Measurements from ENCODE around the gene CA6.
"Not testable (repeated sequence)": the region's sequence is repeated elsewhere in the genome, so short reads cannot be mapped to it uniquely, and the experiment has no call there.

DNA sequence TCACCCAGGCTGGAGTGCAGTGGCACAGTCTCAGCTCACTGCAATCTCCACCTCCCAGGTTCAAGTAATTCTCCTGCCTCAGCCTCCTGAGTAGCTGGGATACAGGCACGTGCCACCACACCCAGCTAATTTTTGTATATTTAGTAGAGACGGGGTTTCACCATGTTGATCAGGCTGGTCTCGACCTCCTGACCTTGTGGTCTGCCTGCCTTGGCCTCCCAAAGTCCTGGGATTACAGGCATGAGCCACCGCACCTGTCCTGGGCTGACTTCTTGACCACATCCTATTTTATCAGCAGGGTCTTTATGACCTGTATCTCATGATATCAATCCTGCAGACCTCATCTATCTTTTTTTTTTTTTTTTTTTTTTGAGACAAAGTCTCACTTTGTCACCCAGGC is 45.0 kb upstream of the CA6 start:
- TF ChIP-seq, protein P1, sequence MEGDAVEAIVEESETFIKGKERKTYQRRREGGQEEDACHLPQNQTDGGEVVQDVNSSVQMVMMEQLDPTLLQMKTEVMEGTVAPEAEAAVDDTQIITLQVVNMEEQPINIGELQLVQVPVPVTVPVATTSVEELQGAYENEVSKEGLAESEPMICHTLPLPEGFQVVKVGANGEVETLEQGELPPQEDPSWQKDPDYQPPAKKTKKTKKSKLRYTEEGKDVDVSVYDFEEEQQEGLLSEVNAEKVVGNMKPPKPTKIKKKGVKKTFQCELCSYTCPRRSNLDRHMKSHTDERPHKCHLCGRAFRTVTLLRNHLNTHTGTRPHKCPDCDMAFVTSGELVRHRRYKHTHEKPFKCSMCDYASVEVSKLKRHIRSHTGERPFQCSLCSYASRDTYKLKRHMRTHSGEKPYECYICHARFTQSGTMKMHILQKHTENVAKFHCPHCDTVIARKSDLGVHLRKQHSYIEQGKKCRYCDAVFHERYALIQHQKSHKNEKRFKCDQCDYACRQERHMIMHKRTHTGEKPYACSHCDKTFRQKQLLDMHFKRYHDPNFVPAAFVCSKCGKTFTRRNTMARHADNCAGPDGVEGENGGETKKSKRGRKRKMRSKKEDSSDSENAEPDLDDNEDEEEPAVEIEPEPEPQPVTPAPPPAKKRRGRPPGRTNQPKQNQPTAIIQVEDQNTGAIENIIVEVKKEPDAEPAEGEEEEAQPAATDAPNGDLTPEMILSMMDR (IDR thresholded peaks at IDR 0.05): not testable (repeated sequence)
- not testable (repeated sequence) for TF ChIP-seq POLR2A (IDR thresholded peaks at IDR 0.05)
